Measurements from ENCODE around the gene SLC35B3.
"Not testable (repeated sequence)": the region's sequence is repeated elsewhere in the genome, so short reads cannot be mapped to it uniquely, and the experiment has no call there.

- not testable (repeated sequence) for TF ChIP-seq CTCF (conservative IDR thresholded peaks at IDR 0.05; ENCODE audit: low read depth, low read length); EZH2 (IDR thresholded peaks at IDR 0.05; ENCODE audit: low read length, unreplicated experiment); EZH2phosphoT487 (IDR thresholded peaks at IDR 0.05; ENCODE audit: borderline replicate concordance, low read length)
These were observed 10.6 kb upstream of the SLC35B3 start for GRCh38 chr6:8445930-8446329.

All from PC-3 (cell line).